ENCODE data around the gene PITPNM3. TPM values are rescaled to one million over a fixed set of nuclear protein-coding genes. Genes with fewer than 3 reads are reported as not detected.

The PITPNM3 gene
- polyA plus RNA-seq, 3 donors = 0.29 TPM; not detected in 2

GRCh38 chr17:6543079-6544010 lies 13.0 kb downstream of the PITPNM3 start:
- no peak overlapping the region for H3K27ac ChIP-seq (ENCODE audit: low read depth in 1 of 2, low read length in 2 of 2)
- H3K27me3 Mint-ChIP-seq (ENCODE audit: low read depth in 3 of 3) = peaks cover 8 to 22% (median 10%) of the 10 kb centered on the region in 3 donors
- H3K9ac ChIP-seq (ENCODE audit: insufficient read depth, low read length, poor library complexity, severe bottlenecking) = no peak overlapping the region
- H3K36me3 ChIP-seq (replicated peaks in 1 of 2; ENCODE audit: control insufficient read depth in 1 of 2, insufficient read depth in 2 of 2, low read length in 2 of 2) = no peaks in the 10 kb centered on the region
- 88% methylated on average over 8 of the region's 16 CpGs for WGBS (ENCODE audit: insufficient coverage)
- H3K79me2 ChIP-seq (ENCODE audit: insufficient read depth, low read length) = no peaks in the 10 kb centered on the region
- H3K4me1 Mint-ChIP-seq = peaks cover 4% of the 10 kb centered on the region
- no peak overlapping the region for H3K4me2 ChIP-seq (replicated peaks; ENCODE audit: extremely low read depth, low read length, poor library complexity, severe bottlenecking)
- no peak overlapping the region for H3K4me3 ChIP-seq (replicated peaks in 1 of 3; ENCODE audit: low read depth in 2 of 3, low read length in 3 of 3)
- no peaks in the 10 kb centered on the region for H3K36me3 Mint-ChIP-seq
- no peak for DNase-seq
- no peak overlapping the region for H3K4me3 Mint-ChIP-seq
- no peaks in the 10 kb centered on the region for H3K4me1 ChIP-seq (ENCODE audit: control insufficient read depth in 1 of 2, insufficient read depth in 2 of 2, low read length in 2 of 2)
- H2AFZ ChIP-seq (ENCODE audit: insufficient read depth, low read depth, low read length, poor library complexity, severe bottlenecking) = no peak overlapping the region
- intact Hi-C loops (cut with micrococcal nuclease) = no loop called here
- H3K9me3 Mint-ChIP-seq = peaks cover 5 to 15% (median 10%) of the 10 kb centered on the region in 7 donors
- H3K9me3 ChIP-seq (replicated peaks in 1 of 2; ENCODE audit: control insufficient read depth in 1 of 2, insufficient read depth in 1 of 2, low read length in 2 of 2) = peaks cover 6 to 12% of the 10 kb centered on the region in 2 donors
- no peaks in the 10 kb centered on the region for H4K20me1 ChIP-seq (ENCODE audit: insufficient read depth, low read length)
- H3K27ac Mint-ChIP-seq = no peak overlapping the region
- H3K27me3 ChIP-seq (ENCODE audit: control insufficient read depth in 2 of 2, insufficient read depth in 2 of 2, low read length in 2 of 2) = no peaks in the 10 kb centered on the region
- TF ChIP-seq CTCF (IDR thresholded peaks at IDR 0.05) = no peak

GRCh38 chr17:6542577-6542976 lies 13.8 kb downstream of the PITPNM3 start:
- H3K4me1 Mint-ChIP-seq = no peaks in the 10 kb centered on the region
- 94% methylated on average over 3 of the region's 4 CpGs for WGBS (ENCODE audit: insufficient coverage)
- peaks cover 6 to 12% of the 10 kb centered on the region in 2 donors for H3K9me3 ChIP-seq (replicated peaks in 1 of 2; ENCODE audit: control insufficient read depth in 1 of 2, insufficient read depth in 1 of 2, low read length in 2 of 2)
- H3K9me3 Mint-ChIP-seq = peaks cover 5 to 15% (median 10%) of the 10 kb centered on the region in 7 donors
- H3K4me2 ChIP-seq (replicated peaks; ENCODE audit: extremely low read depth, low read length, poor library complexity, severe bottlenecking) = no peak overlapping the region
- H3K27me3 Mint-ChIP-seq (ENCODE audit: low read depth in 3 of 3) = peaks cover 7 to 17% (median 11%) of the 10 kb centered on the region in 3 donors
- no peak overlapping the region for H3K27ac ChIP-seq (ENCODE audit: low read depth in 1 of 2, low read length in 2 of 2)
- no peak overlapping the region for H3K4me3 Mint-ChIP-seq
- no peaks in the 10 kb centered on the region for H3K27me3 ChIP-seq (ENCODE audit: control insufficient read depth in 2 of 2, insufficient read depth in 2 of 2, low read length in 2 of 2)
- no peaks in the 10 kb centered on the region for H3K36me3 ChIP-seq (replicated peaks in 1 of 2; ENCODE audit: control insufficient read depth in 1 of 2, insufficient read depth in 2 of 2, low read length in 2 of 2)
- H3K9ac ChIP-seq (ENCODE audit: insufficient read depth, low read length, poor library complexity, severe bottlenecking) = no peak overlapping the region
- no peak overlapping the region for H3K4me3 ChIP-seq (replicated peaks in 1 of 3; ENCODE audit: low read depth in 2 of 3, low read length in 3 of 3)
- TF ChIP-seq CTCF (IDR thresholded peaks at IDR 0.05) = no peak
- H2AFZ ChIP-seq (ENCODE audit: insufficient read depth, low read depth, low read length, poor library complexity, severe bottlenecking) = no peak overlapping the region
- no peaks in the 10 kb centered on the region for H3K4me1 ChIP-seq (ENCODE audit: control insufficient read depth in 1 of 2, insufficient read depth in 2 of 2, low read length in 2 of 2)
- no peaks in the 10 kb centered on the region for H3K36me3 Mint-ChIP-seq
- H3K27ac Mint-ChIP-seq = no peak overlapping the region
- no peaks in the 10 kb centered on the region for H3K79me2 ChIP-seq (ENCODE audit: insufficient read depth, low read length)
- intact Hi-C loops (cut with micrococcal nuclease) = no loop called here
- H4K20me1 ChIP-seq (ENCODE audit: insufficient read depth, low read length) = no peaks in the 10 kb centered on the region
- DNase-seq = no peak
